PC-9 (cell line): ENCODE measurements around the gene TRAF2. TPM values are rescaled to one million over a fixed set of nuclear protein-coding genes. Genes with fewer than 3 reads are reported as not detected.
"Not testable (repeated sequence)": the region's sequence is repeated elsewhere in the genome, so short reads cannot be mapped to it uniquely, and the experiment has no call there.

Experiments used
- BruUV-seq: library from RNA; stranded (reverse); fragments of 400-500 nt; replicated peaks from 2 replicates; lab custom pipeline; 2021; lab: Mats Ljungman, UMichigan
- CTCF ChIA-PET: fragments of 300-600 bp; sonication (Branson Sonifier 250); formaldehyde crosslinking; loops from one replicate; lab custom pipeline; 2022; ENCODE audit warnings: antibody characterized with exemption; lab: Charles Lee
- POLR2A ChIA-PET: fragments of 300-600 bp; sonication (Branson Sonifier 250); formaldehyde crosslinking; loops from one replicate; lab custom pipeline; 2022; ENCODE audit warnings: antibody characterized with exemption; ENCODE audit not compliant: unreplicated experiment; lab: Charles Lee
- DNase-seq, 2 experiments: peaks; one replicate each; pipeline versions ENCODE4 v3.0.0 to v3.0.0-alpha.2; 2015 to 2022; ENCODE audit warnings: mixed read lengths in 1 of 2
- H2AFZ ChIP-seq: fragments of 200-600 bp; sonication (generic); 2 replicates; pipeline ENCODE4 v1.8.1; 2017; ENCODE audit warnings: antibody characterized with exemption
- H3F3A ChIP-seq: fragments of 200-600 bp; sonication (generic); 2 replicates; pipeline ENCODE4 v1.8.1; 2017; ENCODE audit warnings: antibody characterized with exemption, mild to moderate bottlenecking, low read depth; ENCODE audit not compliant: insufficient read depth
- H3K27ac ChIP-seq: fragments of 200-600 bp; sonication (generic); 2 replicates; pipeline ENCODE4 v1.6.1; 2016; ENCODE audit warnings: mixed run types
- H3K27me3 ChIP-seq: fragments of 200-600 bp; sonication (generic); 2 replicates; pipeline ENCODE4 v1.6.1; 2016; ENCODE audit warnings: low read depth, mixed run types; ENCODE audit not compliant: insufficient read depth
- H3K36me3 ChIP-seq: fragments of 200-600 bp; sonication (generic); 2 replicates; pipeline ENCODE4 v1.6.1; 2016; ENCODE audit warnings: low read depth, mixed run types
- H3K4me1 ChIP-seq: fragments of 200-600 bp; sonication (generic); replicated peaks from 2 replicates; pipeline ENCODE4 v1.6.1; 2016; ENCODE audit warnings: mixed run types; ENCODE audit not compliant: insufficient read depth
- H3K4me2 ChIP-seq: fragments of 200-600 bp; sonication (generic); 2 replicates; pipeline ENCODE4 v1.6.1; 2017; ENCODE audit warnings: mixed run types
- H3K4me3 ChIP-seq: fragments of 200-600 bp; sonication (generic); 2 replicates; pipeline ENCODE4 v1.6.1; 2016; ENCODE audit warnings: mixed run types
- H3K79me2 ChIP-seq: fragments of 200-600 bp; sonication (generic); 2 replicates; pipeline ENCODE4 v1.6.1; 2017; ENCODE audit warnings: low read depth, mixed run types
- H3K9me2 ChIP-seq: fragments of 200-600 bp; sonication (generic); 2 replicates; pipeline ENCODE4 v1.8.1; 2017; ENCODE audit warnings: mild to moderate bottlenecking; ENCODE audit not compliant: insufficient read depth
- H3K9me3 ChIP-seq: fragments of 200-600 bp; sonication (generic); 2 replicates; pipeline ENCODE4 v1.8.1; 2016; ENCODE audit warnings: low read depth; ENCODE audit not compliant: insufficient read depth
- H4K20me1 ChIP-seq: fragments of 200-600 bp; sonication (generic); 2 replicates; pipeline ENCODE4 v1.8.1; 2017; ENCODE audit not compliant: insufficient read depth
- CTCF ChIP-seq: fragments of 200-600 bp; sonication (generic); conservative IDR thresholded peaks from 2 replicates; pipeline ENCODE4 v1.6.1; 2017; ENCODE audit warnings: mixed run types, antibody characterized with exemption, mild to moderate bottlenecking, moderate library complexity
- EZH2 ChIP-seq: fragments of 200-600 bp; sonication (generic); IDR thresholded peaks from 2 replicates; pipeline ENCODE4 v1.8.0; 2017; ENCODE audit warnings: antibody characterized with exemption, low read depth
- intact Hi-C: fragments of 100-400 bp; cut with micrococcal nuclease; formaldehyde crosslinking; loops from one replicate; pipeline ENCODE4 v1.10.0; 2022; ENCODE audit not compliant: unreplicated experiment
- total RNA-seq: library from RNA; stranded (reverse); gene quantifications from 2 replicates; pipeline ENCODE4 v1.2.3, GENCODE V29; 2021

Gene TRAF2
- total RNA-seq, 1 experiment from 2014 or later = 42.7 TPM

DNA sequence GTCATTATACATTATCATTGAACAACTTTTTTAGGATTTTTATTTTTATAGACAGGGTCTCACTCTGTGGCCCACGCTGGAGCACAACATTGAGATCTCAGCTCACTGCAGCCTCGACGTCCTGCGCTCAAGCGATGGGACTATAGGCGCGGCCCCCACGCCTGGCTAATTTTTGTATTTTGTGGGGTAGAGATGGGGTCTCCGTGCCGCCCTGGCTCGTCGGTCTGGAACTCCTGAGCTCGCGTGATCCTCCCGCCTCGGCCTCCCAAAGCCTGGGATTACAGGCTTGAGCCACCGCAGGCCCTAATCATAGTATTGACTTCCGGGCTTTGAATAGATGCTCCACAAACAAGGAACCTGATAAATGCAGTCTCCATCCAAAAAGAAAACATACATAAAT, 18.8 kb upstream of the TRAF2 start:
- Histone ChIP-seq H2AFZ (no peak overlapping the region), H3K27me3 (no peaks in the 10 kb centered on the region), H3K79me2 (peaks cover 41% of the 10 kb centered on the region), H3K27ac (no peak overlapping the region), H3K36me3 (no peaks in the 10 kb centered on the region), H3K9me2 (no peaks in the 10 kb centered on the region), H3K9me3 (peaks cover 14% of the 10 kb centered on the region), H4K20me1 (peaks cover 11% of the 10 kb centered on the region; the same call in 1 of the 2 replicates), H3K4me1 (peaks cover 16% of the 10 kb centered on the region), H3F3A (peaks cover 16% of the 10 kb centered on the region; the same call in 1 of the 2 replicates), H3K4me2 (peak overlapping the region; percentile 97), H3K4me3 (peak overlapping the region; percentile 98)
- DNase-seq = no peak
- ChIA-PET CTCF (no interaction called here), POLR2A (no interaction called here)
- BruUV-seq = no TSS peak
- intact Hi-C loops = loop anchor here (5.0 kb wide), 1 partner anchor 35 kb away; no protein-coding TSS in a partner anchor
- TF ChIP-seq EZH2 = no peak
- no peak for TF ChIP-seq CTCF

GRCh38 chr9:136867917-136868316, 18.4 kb upstream of the TRAF2 start:
- H3K4me2 ChIP-seq = no peak overlapping the region
- BruUV-seq = no TSS peak
- TF ChIP-seq EZH2 = no peak
- TF ChIP-seq CTCF = no peak
- no peak overlapping the region for H3K27ac ChIP-seq
- no peak overlapping the region for H2AFZ ChIP-seq
- peaks cover 41% of the 10 kb centered on the region for H3K79me2 ChIP-seq
- ChIA-PET CTCF (no interaction called here), POLR2A (no interaction called here)
- peaks cover 11% of the 10 kb centered on the region; the same call in 1 of the 2 replicates for H4K20me1 ChIP-seq
- no peak for DNase-seq
- peaks cover 16% of the 10 kb centered on the region; the same call in 1 of the 2 replicates for H3F3A ChIP-seq
- H3K27me3 ChIP-seq = no peaks in the 10 kb centered on the region
- no peaks in the 10 kb centered on the region for H3K36me3 ChIP-seq
- intact Hi-C loops = loop anchor here (5.0 kb wide), 1 partner anchor 34 kb away; no protein-coding TSS in a partner anchor
- no peak overlapping the region for H3K4me3 ChIP-seq
- H3K9me2 ChIP-seq = no peaks in the 10 kb centered on the region
- H3K9me3 ChIP-seq = peaks cover 17% of the 10 kb centered on the region
- peaks cover 16% of the 10 kb centered on the region for H3K4me1 ChIP-seq

DNA sequence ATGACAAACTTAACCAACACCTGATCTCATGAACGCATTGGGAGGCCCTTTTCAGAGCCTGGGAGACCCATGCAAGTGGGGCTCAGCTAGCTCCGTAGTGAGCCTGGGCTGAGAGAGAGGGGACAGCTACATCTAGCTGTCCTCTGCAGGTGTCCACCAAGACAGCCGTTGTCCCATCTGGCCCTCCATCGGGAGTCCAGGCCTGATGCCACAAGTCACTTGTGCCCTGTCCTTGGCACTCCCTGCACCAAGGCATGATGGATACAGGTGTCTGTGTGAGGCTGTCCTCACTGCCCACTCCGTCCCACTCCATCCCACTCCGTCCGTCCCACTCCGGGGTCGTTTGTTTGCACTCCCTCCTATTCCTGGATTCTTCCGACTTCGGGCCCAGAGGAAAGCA, 17.7 kb upstream of the TRAF2 start:
- H3F3A ChIP-seq = peaks cover 16% of the 10 kb centered on the region; the same call in 1 of the 2 replicates
- H3K79me2 ChIP-seq = peaks cover 39% of the 10 kb centered on the region
- peaks cover 17% of the 10 kb centered on the region for H3K9me3 ChIP-seq
- H3K4me1 ChIP-seq = peaks cover 16% of the 10 kb centered on the region
- CTCF ChIA-PET = interaction anchor here (0.6 kb wide), 1 partner anchor 657 kb away, joined by 7 read pairs; no protein-coding TSS in a partner anchor
- no peak overlapping the region for H3K4me2 ChIP-seq
- no peak overlapping the region for H3K4me3 ChIP-seq
- no peak overlapping the region for H3K27ac ChIP-seq
- no peaks in the 10 kb centered on the region for H3K27me3 ChIP-seq
- POLR2A ChIA-PET = no interaction called here
- peaks cover 11% of the 10 kb centered on the region; the same call in 1 of the 2 replicates for H4K20me1 ChIP-seq
- H2AFZ ChIP-seq = no peak overlapping the region
- H3K36me3 ChIP-seq = no peaks in the 10 kb centered on the region
- no TSS peak for BruUV-seq
- TF ChIP-seq EZH2 (no peak), CTCF (no peak)
- no peaks in the 10 kb centered on the region for H3K9me2 ChIP-seq
- intact Hi-C loops = loop anchor here (5.0 kb wide), 1 partner anchor 34 kb away; no protein-coding TSS in a partner anchor
- DNase-seq = no peak

DNA sequence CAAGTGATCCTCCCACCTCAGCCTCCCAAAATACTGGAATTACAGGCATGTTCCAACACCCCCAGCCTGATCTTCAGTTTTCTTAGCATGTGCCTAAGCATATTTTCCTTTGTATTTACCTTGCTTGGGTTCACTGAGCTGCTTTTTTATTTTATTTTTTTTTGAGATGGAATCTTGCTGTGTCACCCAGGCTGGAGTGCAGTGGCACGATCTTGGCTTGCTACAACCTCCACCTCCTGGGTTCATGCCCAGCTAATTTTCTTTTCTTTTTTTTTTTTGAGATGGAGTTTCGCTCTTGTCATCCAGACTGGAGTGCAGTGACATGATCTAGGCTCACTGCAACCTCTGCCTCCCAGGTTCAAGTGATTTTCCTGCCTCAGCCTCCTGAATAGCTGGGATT, 16.7 kb upstream of the TRAF2 start:
- intact Hi-C loops = loop anchor here (5.0 kb wide), 1 partner anchor 33 kb away; no protein-coding TSS in a partner anchor
- H3K9me2 ChIP-seq, H3K27me3 ChIP-seq, BruUV-seq, H3K4me3 ChIP-seq, H2AFZ ChIP-seq, H4K20me1 ChIP-seq, H3K36me3 ChIP-seq, H3K27ac ChIP-seq, CTCF ChIA-PET, H3K4me2 ChIP-seq, DNase-seq: not testable (repeated sequence)
- Histone ChIP-seq H3K9me3 (peaks cover 17% of the 10 kb centered on the region), H3F3A (peaks cover 16% of the 10 kb centered on the region; the same call in 1 of the 2 replicates), H3K79me2 (peaks cover 29% of the 10 kb centered on the region), H3K4me1 (peaks cover 11% of the 10 kb centered on the region)
- POLR2A ChIA-PET = interaction anchor here (0.6 kb wide), 1 partner anchor 12 kb away, joined by 4 read pairs; no protein-coding TSS in a partner anchor
